K562 (cell line): ENCODE measurements around the gene GJD4. TPM values are rescaled to one million over a fixed set of nuclear protein-coding genes. Genes with fewer than 3 reads are reported as not detected.

Experiments used
- ATAC-seq: fragments of 200-7000 bp; cut with Tn5 transposase; 3 replicates; pipeline ENCODE4 v1.9.1; 2020; ENCODE audit warnings: moderate library complexity
- BruUV-seq: library from RNA; stranded (reverse); fragments of 400-500 nt; replicated peaks from 2 replicates; lab custom pipeline; 2021; lab: Mats Ljungman, UMichigan
- CTCF ChIA-PET: fragments of 300-600 bp; formaldehyde crosslinking; extraction: SDS; loops from one replicate; lab custom pipeline; 2021; ENCODE audit warnings: low intra/inter-chr PET ratio; lab: Yijun Ruan, JAX
- POLR2A ChIA-PET: fragments of 300-600, 350-650 bp; sonication (Branson Sonifier 250); formaldehyde crosslinking; extraction: SDS; loops from one replicate; lab custom pipeline; 2021; ENCODE audit warnings: antibody characterized with exemption, inconsistent platforms; lab: Yijun Ruan, JAX
- DNase-seq, 4 experiments: peaks; one replicate each; pipeline versions ENCODE4 v3.0.0 to v3.0.0-alpha.2; 2011 to 2018; ENCODE audit warnings: low spot score in 3 of 4, mixed read lengths in 3 of 4; ENCODE audit errors: extremely low read depth in 1 of 4
- FAIRE-seq: peaks from 2 replicates; lab custom pipeline; 2011; peaks lifted over from hg19 to GRCh38; lab: Jason Lieb, UNC
- H2AFZ ChIP-seq: 2 replicates; pipeline ENCODE4 v1.6.0; 2011; ENCODE audit warnings: low read depth, low read length, control low read depth, inconsistent platforms
- H3K27ac ChIP-seq: fragments of 200-600 bp; 3 replicates; pipeline ENCODE4 v1.8.0; 2011; ENCODE audit warnings: low read depth, mild to moderate bottlenecking, control low read depth, inconsistent platforms, low read length, moderate library complexity, mixed read lengths; ENCODE audit errors: extremely low read depth
- H3K27me3 ChIP-seq, 2 experiments: fragments of 300-600 bp in 1 of 2; 2 replicates in 1 of 2; 3 replicates in 1 of 2; pipeline versions ENCODE4 v1.6.0 to v1.8.0; 2011; ENCODE audit warnings: inconsistent platforms in 2 of 2, low read length in 2 of 2, mild to moderate bottlenecking in 1 of 2, mixed read lengths in 1 of 2, moderate library complexity in 1 of 2; ENCODE audit not compliant: control insufficient read depth in 2 of 2, insufficient read depth in 2 of 2
- H3K36me3 ChIP-seq: fragments of 300-600 bp; 3 replicates; pipeline ENCODE4 v1.8.0; 2011; ENCODE audit warnings: mild to moderate bottlenecking, low read length, inconsistent platforms; ENCODE audit not compliant: control insufficient read depth, insufficient read depth
- H3K4me1 ChIP-seq, 2 experiments: fragments of 200-600 bp in 1 of 2; replicated peaks in 1 of 2; 2 replicates in 1 of 2; 3 replicates in 1 of 2; pipeline versions ENCODE4 v1.5.1 to v1.8.0; 2011; ENCODE audit warnings: inconsistent platforms in 2 of 2, low read length in 2 of 2, mild to moderate bottlenecking in 1 of 2, mixed read lengths in 1 of 2, moderate library complexity in 1 of 2; ENCODE audit not compliant: control insufficient read depth in 2 of 2, insufficient read depth in 2 of 2
- H3K4me2 ChIP-seq: 2 replicates; pipeline ENCODE4 v1.6.1; 2011; ENCODE audit warnings: low read length, control low read depth, inconsistent platforms, mixed read lengths; ENCODE audit not compliant: insufficient read depth
- H3K4me3 ChIP-seq: fragments of 200-600 bp; sonication (generic), shearing (Covaris generic); 2 replicates; pipeline ENCODE4 v1.5.1; 2016; ENCODE audit warnings: control low read depth, inconsistent platforms
- H3K79me2 ChIP-seq: fragments of 200-600 bp; 3 replicates; pipeline ENCODE4 v1.8.0; 2011; ENCODE audit warnings: low read length, inconsistent platforms; ENCODE audit not compliant: control insufficient read depth, insufficient read depth
- H3K9ac ChIP-seq, 2 experiments: 2 replicates each; pipeline versions ENCODE4 v1.6.0 to v1.6.1; 2011; ENCODE audit warnings: low read depth in 2 of 2, low read length in 2 of 2, control low read depth in 1 of 2, inconsistent platforms in 1 of 2, mild to moderate bottlenecking in 1 of 2, mixed read lengths in 1 of 2; ENCODE audit not compliant: insufficient read depth in 1 of 2
- H3K9me1 ChIP-seq: one replicate; pipeline ENCODE4 v1.6.0; 2011; ENCODE audit warnings: inconsistent platforms, mild to moderate bottlenecking, low read length, moderate library complexity; ENCODE audit not compliant: control insufficient read depth, insufficient read depth
- H3K9me3 ChIP-seq: replicated peaks from 2 replicates; pipeline ENCODE4 v1.5.1; 2011; ENCODE audit warnings: low read depth, low read length, inconsistent platforms; ENCODE audit not compliant: control insufficient read depth, insufficient read depth
- H4K20me1 ChIP-seq: replicated peaks from 2 replicates; pipeline ENCODE4 v1.6.1; 2011; ENCODE audit warnings: low read length, inconsistent platforms, mixed read lengths; ENCODE audit not compliant: control insufficient read depth, insufficient read depth
- RBFOX2 ChIP-seq: fragments of 200-400 bp; formaldehyde crosslinking; IDR thresholded peaks from 2 replicates; pipeline ENCODE4 v1.6.1; 2017; ENCODE audit warnings: low read depth, mild to moderate bottlenecking, low read length, moderate library complexity
- YY1 ChIP-seq, 3 experiments: IDR thresholded peaks; 2 replicates each; pipeline ENCODE4 v1.6.1; 2011; ENCODE audit warnings: low read length in 2 of 3, mild to moderate bottlenecking in 2 of 3, moderate library complexity in 2 of 3, borderline replicate concordance in 1 of 3, control low read depth in 1 of 3, low read depth in 1 of 3; ENCODE audit not compliant: insufficient read depth in 3 of 3, insufficient replicate concordance in 2 of 3, control insufficient read depth in 1 of 3, insufficient read length in 1 of 3; ENCODE audit errors: extremely low read depth in 1 of 3
- ZBTB33 ChIP-seq: sonication (generic); formaldehyde crosslinking; IDR thresholded peaks from 2 replicates; pipeline ENCODE4 v1.8.1; 2023; ENCODE audit warnings: mild to moderate bottlenecking, missing genetic modification reagents
- WGBS: fragments of 100-300 bp; shearing (Covaris generic); methylation state at CpG from one replicate; pipeline ENCODE4 v1.1.6; 2016; ENCODE audit warnings: low coverage, mixed read lengths; ENCODE audit not compliant: insufficient coverage; ENCODE audit errors: missing lambda C conversion rate; 5-methylcytosine and 5-hydroxymethylcytosine counted together
- in situ Hi-C: fragments of 300-500 bp; cut with MboI; formaldehyde crosslinking; loops from 4 replicates; pipeline ENCODE4 v1.15.0; 2018; ENCODE audit warnings: inconsistent platforms, mixed read lengths
- intact Hi-C: fragments of 100-400 bp; cut with micrococcal nuclease; formaldehyde crosslinking; loops from 2 replicates; pipeline ENCODE4 v1.14.2; 2022
- polyA plus RNA-seq, 8 experiments: library from polyadenylated mRNA; depleted of rRNA in 4 of 8; stranded (reverse) in 5 of 8; unstranded in 3 of 8; fragments of >200 nt; fragmentation: Nextera tagmentation in 2 of 8; fragmentation: Illumina TruSeq in 1 of 8; extraction: Ambion mirVana in 2 of 8; extraction: Trizol in 1 of 8; gene quantifications; 2 replicates each; pipeline versions ENCODE4 v1.2.1 to v1.2.3, GENCODE V29; 2011 to 2014; ENCODE audit warnings: inconsistent platforms in 1 of 8, missing spikeins in 1 of 8
- total RNA-seq, 7 experiments: library from RNA; depleted of rRNA in 6 of 7; stranded (reverse); fragments of >200 nt in 6 of 7; fragmentation: Illumina TruSeq in 2 of 7; extraction: Trizol in 2 of 7; gene quantifications; 2 replicates each; pipeline versions ENCODE4 v1.2.1 to v1.2.3, GENCODE V29; 2011 to 2021; ENCODE audit warnings: low replicate concordance in 1 of 7

Gene GJD4
- total and polyA plus RNA-seq, 9 of the 15 experiments (the other 6 are each of a cell fraction or from before 2014, with no cell fraction given), result not detected

- Histone ChIP-seq H2AFZ (no peak overlapping the region), H3K4me1 (peaks cover 6 to 40% of the 10 kb centered on the region in 2 experiments; a peak in 3 of 5 replicates), H3K27me3 (peaks cover 7 to 20% of the 10 kb centered on the region in 2 experiments; a peak in 4 of 5 replicates), H3K79me2 (no peaks in the 10 kb centered on the region), H3K9me3 (no peaks in the 10 kb centered on the region), H3K27ac (no peak overlapping the region), H4K20me1 (no peaks in the 10 kb centered on the region), H3K4me3 (no peak overlapping the region), H3K9me1 (no peaks in the 10 kb centered on the region), H3K4me2 (no peak overlapping the region), H3K9ac (no peak overlapping the region), H3K36me3 (no peaks in the 10 kb centered on the region)
- ChIA-PET CTCF (no interaction called here), POLR2A (no interaction called here)
- in situ Hi-C loops, result loop anchor here (10.0 to 25.0 kb wide), 2 partner anchors 1247 to 1835 kb away; no protein-coding TSS in a partner anchor
- TF ChIP-seq YY1 (IDR thresholded peaks at IDR 0.05; ENCODE audit: borderline replicate concordance in 1 of 3, control insufficient read depth in 1 of 3, extremely low read depth in 1 of 3, insufficient read depth in 3 of 3, insufficient read length in 1 of 3, insufficient replicate concordance in 2 of 3, low read depth in 1 of 3, low read length in 2 of 3) (no peak), ZBTB33 (CRISPR knock-in tag) (0 out of 2 replicates have a peak, but pooled peaks have one; percentile 26), RBFOX2 (0 out of 2 replicates have a peak, but pooled peaks have one; percentile 14)
- no peak for ATAC-seq
- FAIRE-seq, result no peak
- intact Hi-C loops, result loop anchor here (5.0 to 10.0 kb wide), 4 partner anchors 115 to 1855 kb away; partner anchors contain the start of gene CREM
- WGBS, result 98% methylated on average over 32 of the region's 83 CpGs
- no peak for DNase-seq
- BruUV-seq, result no TSS peak
Observed at GRCh38 chr10:35639728-35640401, 34.7 kb downstream of the GJD4 start.
